GM21737 (cell line): ENCODE measurements around the gene UBN1.
A peak's percentile ranks its signal among the peaks of the same experiment; 100 is the strongest.

ENCODE experiments used
- ATAC-seq: cut with Tn5 transposase; IDR thresholded peaks from one replicate; pipeline ENCODE4 v1.9.1; 2021; ENCODE audit warnings: mild to moderate bottlenecking, moderate library complexity; ENCODE audit not compliant: unreplicated experiment

UBN1 gene

DNA sequence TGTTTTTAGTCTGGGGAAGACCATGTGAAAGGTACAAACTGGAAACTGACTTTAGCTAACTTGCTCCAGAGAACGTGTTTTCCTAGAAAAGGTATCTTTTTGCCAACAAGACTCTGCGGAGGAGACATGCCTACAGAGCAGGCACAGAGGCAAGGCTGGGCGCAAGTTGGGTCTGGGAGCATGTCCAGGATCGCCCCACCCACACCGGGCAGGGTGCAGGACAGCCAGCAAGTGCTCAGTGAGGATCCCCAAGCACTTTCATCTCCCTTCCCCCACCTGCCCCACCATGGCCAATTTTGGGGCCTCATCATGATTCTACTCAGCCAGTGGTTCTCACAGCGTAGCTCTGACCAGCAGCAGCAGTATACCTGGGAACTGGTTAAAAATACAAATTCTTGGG lies 26.6 kb upstream of the UBN1 start:
- no peak for ATAC-seq

GRCh38 chr16:4825196-4825595 lies 22.1 kb upstream of the UBN1 start:
- ATAC-seq, result no peak

DNA sequence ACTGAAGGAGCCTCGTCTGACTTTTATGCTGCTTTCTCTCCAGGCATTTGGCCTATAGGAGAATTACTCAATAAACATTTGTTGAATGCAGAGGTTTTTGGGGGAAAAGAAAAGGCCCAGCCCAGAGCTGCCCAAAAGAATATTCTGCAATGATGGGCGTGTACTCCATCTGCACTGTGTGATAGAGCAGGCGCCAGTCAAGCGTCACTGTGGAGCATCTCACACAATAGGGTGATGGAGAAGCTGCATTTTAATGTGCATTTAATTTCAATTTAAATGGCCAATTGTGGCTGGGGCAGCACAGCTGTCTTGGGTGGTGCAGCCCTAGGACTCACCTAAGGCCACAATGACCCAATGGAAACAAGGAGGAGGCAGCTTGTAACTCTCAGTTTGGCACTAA lies 20.8 kb upstream of the UBN1 start:
- ATAC-seq, result no peak

DNA sequence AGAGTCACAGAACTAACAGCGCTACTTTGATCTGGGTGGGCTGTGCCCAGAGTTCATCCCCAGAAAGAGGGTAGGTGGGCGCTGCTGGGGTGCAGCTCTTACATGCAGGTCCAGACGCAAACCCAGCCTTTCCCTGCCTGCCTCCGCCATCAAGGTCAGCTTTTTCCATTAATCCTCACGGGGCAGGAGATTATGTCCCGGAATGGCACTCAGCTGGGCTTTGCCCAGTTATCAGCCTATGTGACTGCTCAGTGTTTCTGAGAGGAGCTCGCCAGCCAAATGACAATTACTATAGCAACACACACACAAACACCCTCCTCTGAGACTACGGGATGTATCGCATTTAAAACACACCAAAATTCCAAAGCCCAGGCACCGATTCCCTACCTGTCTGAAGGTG lies 20.3 kb upstream of the UBN1 start:
- no peak for ATAC-seq

GRCh38 chr16:4828567-4829321 lies 18.5 kb upstream of the UBN1 start:
- no peak for ATAC-seq

GRCh38 chr16:4830408-4830807 lies 16.9 kb upstream of the UBN1 start:
- no peak for ATAC-seq

GRCh38 chr16:4831616-4832015 lies 15.7 kb upstream of the UBN1 start:
- no peak for ATAC-seq

- ATAC-seq, result no peak
Measured at GRCh38 chr16:4832698-4833343, 14.5 kb upstream of the UBN1 start.

- no peak for ATAC-seq
Measured at GRCh38 chr16:4833584-4833983, 13.7 kb upstream of the UBN1 start.

DNA sequence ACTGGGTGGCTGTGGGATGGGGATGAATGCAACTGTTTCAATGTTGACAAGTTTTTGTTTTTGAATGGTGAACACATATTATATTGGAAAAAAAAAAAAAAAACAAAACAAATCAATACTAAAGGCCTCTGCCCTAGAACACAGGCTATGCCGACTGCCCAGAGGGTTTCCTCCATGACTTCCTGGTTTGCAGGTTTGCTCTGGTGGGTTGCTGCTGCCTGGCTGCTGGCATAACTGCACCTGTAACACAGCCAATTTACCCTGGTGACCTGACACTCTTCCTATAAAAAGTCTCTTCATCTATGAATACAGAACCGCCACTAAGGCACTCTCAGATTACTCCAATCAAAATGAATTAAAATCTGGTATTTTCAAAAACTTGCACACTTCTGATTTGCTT lies 10.6 kb upstream of the UBN1 start:
- no peak for ATAC-seq

GRCh38 chr16:4837733-4838501 lies 9.4 kb upstream of the UBN1 start:
- ATAC-seq, result no peak

- ATAC-seq, result no peak
Measured at GRCh38 chr16:4839942-4840341, 7.3 kb upstream of the UBN1 start.

- ATAC-seq, result no peak
Measured at GRCh38 chr16:4840984-4841383, 6.3 kb upstream of the UBN1 start.

DNA sequence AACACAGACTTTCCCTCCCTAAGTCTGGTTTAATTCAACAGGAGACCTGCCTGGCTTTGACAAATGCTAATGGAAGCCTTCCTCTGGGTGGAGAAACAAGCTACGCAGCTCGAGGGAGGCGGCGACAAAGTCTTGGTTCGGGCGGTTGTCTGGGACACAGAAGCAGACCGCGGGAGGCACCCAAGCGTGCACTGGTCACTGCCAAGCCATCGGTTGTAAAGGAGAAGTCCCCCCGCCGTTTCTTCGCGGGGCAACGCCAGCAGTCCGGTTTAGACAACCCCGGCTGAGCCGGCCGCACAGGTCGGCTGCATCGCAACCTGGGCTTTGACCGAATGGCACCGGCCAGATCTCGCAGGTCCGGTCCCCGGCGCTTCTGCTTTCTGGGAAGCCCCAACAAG lies 779 bp upstream of the UBN1 start:
- ATAC-seq, result peak; percentile 9

DNA sequence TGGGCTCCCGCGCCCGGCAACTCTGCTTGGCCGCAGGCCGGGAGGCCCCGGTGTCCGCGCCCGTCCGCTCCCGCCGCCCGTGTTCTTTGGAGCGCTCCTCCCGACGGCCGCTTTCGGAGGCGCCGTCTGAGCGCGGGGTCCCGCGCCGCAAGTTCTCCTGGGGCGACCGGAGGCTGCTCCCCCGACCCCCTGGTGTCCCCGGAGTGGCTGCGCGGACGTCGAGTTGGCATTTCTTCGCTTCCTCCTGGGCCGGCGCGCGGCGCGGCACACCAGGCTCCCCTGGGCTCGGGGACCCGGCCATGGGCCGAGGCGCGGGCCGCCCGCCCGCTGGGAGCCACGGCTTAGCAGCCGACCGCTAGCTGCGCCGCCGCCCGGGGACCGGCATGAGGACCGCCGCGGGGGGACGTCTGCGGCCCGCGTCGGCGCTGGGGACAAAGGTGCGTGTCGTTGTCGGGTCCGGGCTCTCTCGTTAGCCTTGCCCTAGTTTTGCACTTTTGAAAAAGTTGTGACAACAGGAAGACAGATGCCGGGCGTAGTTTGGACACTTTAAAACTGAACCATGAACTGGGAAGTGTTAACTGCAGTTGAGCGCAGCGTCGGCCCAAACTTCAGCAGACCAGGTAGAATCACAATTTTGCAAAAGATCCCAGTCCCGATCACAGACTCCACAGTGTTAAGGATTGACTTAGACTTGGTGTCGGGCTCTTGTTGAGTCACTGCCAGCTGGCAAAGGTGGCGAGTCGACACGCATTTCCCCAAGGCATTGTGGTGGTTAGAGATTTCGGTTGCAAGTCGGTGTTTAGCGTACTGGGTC lies 700 bp downstream of the UBN1 start:
- peak; percentile 22 for ATAC-seq

DNA sequence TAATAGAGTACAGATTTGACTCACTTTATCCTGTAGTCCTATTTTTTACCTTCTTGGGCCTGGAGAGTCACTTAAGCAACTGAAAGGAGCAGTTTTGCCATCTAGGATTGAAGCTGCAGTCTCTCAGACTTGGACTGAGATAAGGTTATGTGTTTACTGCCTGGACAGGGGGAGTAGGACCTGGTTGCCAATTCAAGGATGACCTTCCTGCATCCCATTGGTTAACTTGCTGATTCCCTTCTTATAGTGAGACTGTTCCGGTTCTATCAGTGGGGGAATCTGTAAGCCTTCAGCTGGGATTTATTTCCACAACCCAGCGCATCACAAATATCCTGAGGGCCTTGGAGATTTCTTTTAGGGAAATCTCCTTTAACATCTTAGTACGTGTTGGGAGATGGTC lies 2.9 kb downstream of the UBN1 start:
- no peak for ATAC-seq

DNA sequence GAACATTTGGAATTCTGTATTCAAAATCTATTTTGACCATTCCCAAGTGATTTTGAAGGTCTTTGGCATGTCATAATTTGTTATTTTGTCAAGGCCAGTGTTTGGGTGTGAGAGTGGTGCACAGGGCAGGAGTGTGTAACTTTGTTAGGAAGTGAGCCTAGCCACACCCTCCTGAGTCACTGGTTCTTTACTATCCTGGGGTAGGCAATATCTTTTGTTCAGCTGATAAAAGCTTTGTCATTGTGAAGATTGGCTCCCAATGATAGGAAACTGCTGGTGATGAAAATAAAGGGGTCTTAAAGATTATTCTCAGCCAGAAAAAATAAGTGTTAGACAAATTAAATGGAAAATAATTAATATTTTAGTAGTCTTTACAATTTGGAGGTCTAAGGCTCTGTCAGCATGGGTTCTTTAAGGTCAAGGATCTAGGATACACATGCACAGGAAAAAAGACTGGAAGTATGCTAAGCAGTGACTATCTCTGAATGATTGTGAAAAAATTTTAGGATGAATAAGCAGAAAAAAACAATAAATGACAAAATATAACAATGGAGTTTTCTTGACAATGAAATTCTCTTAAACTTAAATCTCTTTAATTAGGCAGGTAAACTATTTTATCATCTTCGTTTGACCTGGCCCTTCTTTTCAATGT lies 5.1 kb downstream of the UBN1 start:
- no peak for ATAC-seq

- no peak for ATAC-seq
Measured at GRCh38 chr16:4855371-4855770, 8.1 kb downstream of the UBN1 start.

GRCh38 chr16:4855804-4856203 lies 8.5 kb downstream of the UBN1 start:
- no peak for ATAC-seq

- ATAC-seq, result no peak
Measured at GRCh38 chr16:4859190-4859899, 12.1 kb downstream of the UBN1 start.
